H9 (cell line): ENCODE data around the gene PACS1. TPM values are rescaled to one million over a fixed set of nuclear protein-coding genes. Genes with fewer than 3 reads are reported as not detected.

ENCODE experiments used
- DNase-seq: peaks from one replicate; pipeline ENCODE4 v3.0.0-alpha.2; 2017
- H2AFZ ChIP-seq: one replicate; pipeline ENCODE4 v1.6.1; 2013; ENCODE audit warnings: mild to moderate bottlenecking, low read length, control low read depth, moderate library complexity
- H2AK5ac ChIP-seq: 2 replicates; pipeline ENCODE4 v1.6.1; 2013; ENCODE audit warnings: low read length, control low read depth, mixed read lengths; ENCODE audit not compliant: insufficient read length
- H2BK120ac ChIP-seq: one replicate; pipeline ENCODE4 v1.6.1; 2013; ENCODE audit warnings: low read depth, mild to moderate bottlenecking, low read length, control low read depth, inconsistent platforms; ENCODE audit not compliant: poor library complexity, severe bottlenecking
- H2BK12ac ChIP-seq: 2 replicates; pipeline ENCODE4 v1.6.1; 2013; ENCODE audit warnings: low read length, control low read depth, mixed read lengths, low read depth; ENCODE audit not compliant: insufficient read length
- H2BK15ac ChIP-seq: 2 replicates; pipeline ENCODE4 v1.6.1; 2013; ENCODE audit warnings: low read depth, low read length, control low read depth
- H2BK20ac ChIP-seq: one replicate; pipeline ENCODE4 v1.6.1; 2013; ENCODE audit warnings: low read depth, mild to moderate bottlenecking, low read length, control low read depth, inconsistent platforms; ENCODE audit not compliant: poor library complexity, severe bottlenecking
- H2BK5ac ChIP-seq: 2 replicates; pipeline ENCODE4 v1.6.1; 2013; ENCODE audit warnings: low read length, control low read depth, mixed read lengths; ENCODE audit not compliant: insufficient read length
- H3K14ac ChIP-seq: 2 replicates; pipeline ENCODE4 v1.6.1; 2013; ENCODE audit warnings: low read length, control low read depth; ENCODE audit not compliant: insufficient read depth
- H3K18ac ChIP-seq: 2 replicates; pipeline ENCODE4 v1.6.1; 2013; ENCODE audit warnings: low read depth, mild to moderate bottlenecking, mixed read lengths, low read length, control low read depth; ENCODE audit not compliant: insufficient read length
- H3K23ac ChIP-seq: 2 replicates; pipeline ENCODE4 v1.6.1; 2013; ENCODE audit warnings: low read length, control low read depth, mixed read lengths, low read depth; ENCODE audit not compliant: insufficient read length
- H3K23me2 ChIP-seq: 2 replicates; pipeline ENCODE4 v1.6.1; 2013; ENCODE audit warnings: low read depth, mild to moderate bottlenecking, mixed read lengths, low read length, control low read depth; ENCODE audit not compliant: insufficient read length, poor library complexity, severe bottlenecking
- H3K27ac ChIP-seq: 2 replicates; pipeline ENCODE4 v1.5.1; 2013; ENCODE audit warnings: low read length, control low read depth, mixed read lengths, low read depth; ENCODE audit not compliant: insufficient read length
- H3K27me3 ChIP-seq: 2 replicates; pipeline ENCODE4 v1.6.1; 2013; ENCODE audit warnings: low read length, control low read depth, inconsistent platforms; ENCODE audit not compliant: insufficient read depth
- H3K4ac ChIP-seq: 2 replicates; pipeline ENCODE4 v1.6.1; 2013; ENCODE audit warnings: low read depth, mild to moderate bottlenecking, control low read depth, inconsistent platforms, low read length, moderate library complexity
- H3K4me1 ChIP-seq: 2 replicates; pipeline ENCODE4 v1.6.1; 2013; ENCODE audit warnings: low read length, control low read depth, inconsistent platforms; ENCODE audit not compliant: insufficient read depth
- H3K4me2 ChIP-seq: 2 replicates; pipeline ENCODE4 v1.6.1; 2013; ENCODE audit warnings: low read length, control low read depth, mixed read lengths; ENCODE audit not compliant: insufficient read length, insufficient read depth
- H3K56ac ChIP-seq: 2 replicates; pipeline ENCODE4 v1.6.1; 2013; ENCODE audit warnings: low read depth, mild to moderate bottlenecking, mixed read lengths, low read length, control low read depth; ENCODE audit not compliant: insufficient read length
- H3K79me1 ChIP-seq: 2 replicates; pipeline ENCODE4 v1.6.1; 2013; ENCODE audit warnings: low read depth, mild to moderate bottlenecking, moderate library complexity, low read length, control low read depth, inconsistent platforms; ENCODE audit not compliant: insufficient read depth, poor library complexity, severe bottlenecking
- H3K79me2 ChIP-seq: 2 replicates; pipeline ENCODE4 v1.6.1; 2013; ENCODE audit warnings: low read length, control low read depth, inconsistent platforms; ENCODE audit not compliant: insufficient read depth
- H3K9ac ChIP-seq: 2 replicates; pipeline ENCODE4 v1.6.1; 2013; ENCODE audit warnings: low read length, control low read depth, mixed read lengths; ENCODE audit not compliant: insufficient read length; ENCODE audit errors: extremely low read depth
- H3K9me3 ChIP-seq: one replicate; pipeline ENCODE4 v1.6.1; 2013; ENCODE audit warnings: low read depth, low read length, inconsistent platforms; ENCODE audit not compliant: control insufficient read depth
- H3T11ph ChIP-seq: one replicate; pipeline ENCODE4 v1.6.1; 2013; ENCODE audit warnings: mild to moderate bottlenecking, low read length, control low read depth, inconsistent platforms
- H4K20me1 ChIP-seq: one replicate; pipeline ENCODE4 v1.6.1; 2013; ENCODE audit not compliant: control insufficient read depth, insufficient read length, insufficient read depth
- H4K5ac ChIP-seq: 2 replicates; pipeline ENCODE4 v1.6.1; 2013; ENCODE audit warnings: low read depth, mild to moderate bottlenecking, mixed read lengths, low read length, control low read depth; ENCODE audit not compliant: insufficient read length
- H4K8ac ChIP-seq: replicated peaks from 2 replicates; pipeline ENCODE4 v1.6.1; 2013; ENCODE audit warnings: low read length, control low read depth, mixed read lengths, low read depth; ENCODE audit not compliant: insufficient read length
- H4K91ac ChIP-seq: 2 replicates; pipeline ENCODE4 v1.6.1; 2013; ENCODE audit warnings: low read depth, mild to moderate bottlenecking, moderate library complexity, mixed read lengths, low read length, control low read depth; ENCODE audit not compliant: insufficient read length
- H3K27ac Mint-ChIP-seq, 3 experiments: 2 replicates in 2 of 3; 3 replicates in 1 of 3; pipeline ENCODE4 v1.8.0; 2020 to 2021; ENCODE audit warnings: mixed read lengths in 3 of 3, mild to moderate bottlenecking in 1 of 3, moderate library complexity in 1 of 3
- H3K27me3 Mint-ChIP-seq: 2 replicates; pipeline ENCODE4 v1.8.0; 2021; ENCODE audit warnings: low read depth, mild to moderate bottlenecking, moderate library complexity, mixed read lengths
- H3K36me3 Mint-ChIP-seq, 3 experiments: 2 replicates in 2 of 3; 3 replicates in 1 of 3; pipeline ENCODE4 v1.8.0; 2020 to 2021; ENCODE audit warnings: low read depth in 3 of 3, mixed read lengths in 3 of 3; ENCODE audit not compliant: insufficient read depth in 1 of 3
- H3K4me1 Mint-ChIP-seq, 2 experiments: 2 replicates each; pipeline ENCODE4 v1.8.0; 2020; ENCODE audit warnings: mixed read lengths in 2 of 2
- H3K4me3 Mint-ChIP-seq, 2 experiments: 2 replicates in 1 of 2; 3 replicates in 1 of 2; pipeline ENCODE4 v1.8.0; 2020 to 2021; ENCODE audit warnings: mild to moderate bottlenecking in 2 of 2, mixed read lengths in 2 of 2, moderate library complexity in 1 of 2
- H3K9me3 Mint-ChIP-seq, 2 experiments: 2 replicates in 1 of 2; 3 replicates in 1 of 2; pipeline ENCODE4 v1.8.0; 2020; ENCODE audit warnings: mild to moderate bottlenecking in 2 of 2, mixed read lengths in 2 of 2, moderate library complexity in 1 of 2
- CTCF ChIP-seq: fragments of 200-600 bp; sonication (generic); conservative IDR thresholded peaks from 3 replicates; pipeline ENCODE4 v1.8.0; 2021; ENCODE audit warnings: antibody characterized with exemption, mild to moderate bottlenecking
- WGBS: extraction: QIAGEN DNeasy Blood & Tissue Kit; methylation state at CpG from one replicate; pipeline ENCODE4 v1.1.7; 2013; ENCODE audit warnings: missing lambda C conversion rate, low lambda C conversion rate, mixed read lengths; ENCODE audit not compliant: insufficient read length; ENCODE audit errors: extremely low coverage; 5-methylcytosine and 5-hydroxymethylcytosine counted together
- total RNA-seq: library from RNA; stranded (reverse); gene quantifications from 2 replicates; pipeline ENCODE4 v1.2.1, GENCODE V29; 2021

The PACS1 gene
- total RNA-seq, 1 experiment from 2014 or later: 35.5 TPM

GRCh38 chr11:66160709-66161108, 90.6 kb downstream of the PACS1 start:
- no peak overlapping the region for H2BK12ac ChIP-seq
- no CpG with 5 or more reads among the region's 5 CpGs for WGBS
- H2AK5ac ChIP-seq: no peak overlapping the region
- no peak for TF ChIP-seq CTCF
- DNase-seq: no peak
- H3K27ac ChIP-seq: no peak overlapping the region
- H2BK5ac ChIP-seq: no peak overlapping the region
- no peak overlapping the region for H3K27ac Mint-ChIP-seq
- no peak overlapping the region for H3K4ac ChIP-seq
- no peak overlapping the region for H3K56ac ChIP-seq
- no peaks in the 10 kb centered on the region for H4K20me1 ChIP-seq
- H3K18ac ChIP-seq: no peak overlapping the region
- no peak overlapping the region for H3K9ac ChIP-seq
- no peak overlapping the region for H4K8ac ChIP-seq
- no peak overlapping the region for H4K91ac ChIP-seq
- H3K79me1 ChIP-seq: no peaks in the 10 kb centered on the region
- no peaks in the 10 kb centered on the region for H3K4me1 Mint-ChIP-seq
- H3K9me3 Mint-ChIP-seq: no peaks in the 10 kb centered on the region
- no peak overlapping the region for H4K5ac ChIP-seq
- H3K4me2 ChIP-seq: no peak overlapping the region
- no peak overlapping the region for H3T11ph ChIP-seq
- H3K36me3 Mint-ChIP-seq: no peaks in the 10 kb centered on the region
- H2AFZ ChIP-seq: no peak overlapping the region
- H2BK15ac ChIP-seq: no peak overlapping the region
- no peaks in the 10 kb centered on the region for H3K27me3 ChIP-seq
- H2BK120ac ChIP-seq: no peak overlapping the region
- H3K23ac ChIP-seq: no peak overlapping the region
- no peak overlapping the region for H2BK20ac ChIP-seq
- H3K9me3 ChIP-seq: no peaks in the 10 kb centered on the region
- no peaks in the 10 kb centered on the region for H3K79me2 ChIP-seq
- no peaks in the 10 kb centered on the region for H3K4me1 ChIP-seq
- H3K23me2 ChIP-seq: no peaks in the 10 kb centered on the region
- no peaks in the 10 kb centered on the region for H3K27me3 Mint-ChIP-seq
- H3K14ac ChIP-seq: no peak overlapping the region
- H3K4me3 Mint-ChIP-seq: no peak overlapping the region
